ENCODE measurements around the gene KATNAL1.
"Not testable (repeated sequence)": the region's sequence is repeated elsewhere in the genome, so short reads cannot be mapped to it uniquely, and the experiment has no call there.

KATNAL1 gene

DNA sequence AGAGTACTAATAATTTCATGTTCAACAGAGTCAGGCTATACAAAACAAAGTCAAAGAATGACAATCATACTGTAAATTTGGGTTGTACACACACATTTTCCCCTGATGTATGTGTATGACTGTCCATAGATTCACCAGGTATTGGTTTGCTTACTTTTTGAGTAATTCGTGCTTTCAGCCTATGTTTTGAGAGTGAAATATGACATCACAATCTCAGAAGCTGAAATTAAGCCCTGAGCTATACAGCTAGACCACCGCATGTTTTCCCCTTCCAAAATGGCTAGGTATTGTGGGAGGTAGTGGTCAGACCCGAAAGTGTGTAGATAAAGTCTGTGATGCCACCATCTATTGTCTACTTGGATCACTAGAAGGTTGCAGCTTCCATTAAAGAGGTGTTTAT lies 102.8 kb downstream of the KATNAL1 start:
- no peak for DNase-seq

DNA sequence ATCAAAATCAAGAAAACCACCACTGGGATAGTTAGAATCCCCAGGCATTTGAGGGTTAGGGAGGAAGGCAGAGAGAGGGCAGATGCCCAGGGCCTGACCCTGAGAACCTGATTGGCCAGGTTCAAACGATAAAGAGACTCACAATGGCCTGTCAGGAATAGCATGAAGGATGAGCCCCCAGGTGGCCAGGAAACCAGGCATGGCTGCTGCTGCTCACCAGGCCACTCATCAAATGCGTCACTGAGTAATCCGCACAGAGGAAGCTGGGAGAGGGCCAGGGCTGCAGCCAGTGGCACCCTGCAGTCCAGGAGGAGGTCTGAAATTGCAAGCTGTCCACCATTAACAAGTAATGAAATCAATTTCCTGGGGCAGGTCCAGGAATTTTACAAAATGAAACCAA lies 111.3 kb downstream of the KATNAL1 start:
- no peak for DNase-seq

- no peak for DNase-seq
Observed at GRCh38 chr13:30194906-30195305, 112.4 kb downstream of the KATNAL1 start.

GRCh38 chr13:30193279-30194234 lies 113.8 kb downstream of the KATNAL1 start:
- DNase-seq = no peak

- no peak for DNase-seq
Observed at GRCh38 chr13:30192320-30193093, 114.8 kb downstream of the KATNAL1 start.

GRCh38 chr13:30191491-30192100 lies 115.8 kb downstream of the KATNAL1 start:
- DNase-seq = no peak

GRCh38 chr13:30186634-30187415 lies 120.5 kb downstream of the KATNAL1 start:
- DNase-seq = no peak

GRCh38 chr13:30181888-30182651 lies 125.3 kb downstream of the KATNAL1 start:
- no peak for DNase-seq

- DNase-seq = no peak
Observed at GRCh38 chr13:30179597-30180276, 127.6 kb downstream of the KATNAL1 start.

DNA sequence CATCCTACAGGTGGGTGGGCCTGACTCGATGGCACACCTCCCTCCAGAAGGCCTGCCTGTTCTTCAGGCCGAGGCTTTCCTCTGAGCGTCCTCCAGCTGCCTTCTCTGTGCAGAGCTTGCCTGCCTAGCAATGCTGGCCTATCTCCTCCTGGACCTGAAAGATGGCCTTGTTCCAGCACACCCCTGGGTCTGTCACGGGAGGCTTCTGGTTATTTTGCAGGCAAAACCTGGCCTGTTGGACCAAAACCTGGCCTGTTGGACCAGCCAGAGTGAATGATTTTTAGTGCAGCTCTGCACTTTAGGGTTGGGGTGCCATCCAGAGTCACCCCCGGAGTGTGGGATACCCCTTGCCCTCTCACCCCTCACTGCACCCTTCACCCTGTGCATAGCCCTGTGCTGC lies 128.4 kb downstream of the KATNAL1 start:
- no peak for DNase-seq

DNA sequence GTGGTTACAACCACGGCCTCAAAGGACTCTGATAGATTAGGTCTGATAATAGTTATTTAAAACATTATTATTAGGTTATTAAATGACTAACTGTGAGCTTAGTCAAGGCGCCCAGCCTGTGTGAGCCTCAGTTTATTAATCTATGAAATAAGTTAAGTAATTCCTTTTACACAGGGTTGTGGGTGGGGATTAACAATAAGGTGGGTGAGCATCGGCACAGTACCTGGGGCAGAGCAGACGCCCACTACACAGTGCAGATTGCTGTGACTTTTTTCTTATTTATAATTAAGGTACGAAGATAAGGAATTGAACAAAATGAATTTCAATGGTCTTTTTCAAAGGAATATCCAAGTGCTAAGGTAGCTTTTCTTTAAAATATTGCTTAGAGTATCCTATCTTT lies 132.2 kb downstream of the KATNAL1 start:
- no peak for DNase-seq

DNA sequence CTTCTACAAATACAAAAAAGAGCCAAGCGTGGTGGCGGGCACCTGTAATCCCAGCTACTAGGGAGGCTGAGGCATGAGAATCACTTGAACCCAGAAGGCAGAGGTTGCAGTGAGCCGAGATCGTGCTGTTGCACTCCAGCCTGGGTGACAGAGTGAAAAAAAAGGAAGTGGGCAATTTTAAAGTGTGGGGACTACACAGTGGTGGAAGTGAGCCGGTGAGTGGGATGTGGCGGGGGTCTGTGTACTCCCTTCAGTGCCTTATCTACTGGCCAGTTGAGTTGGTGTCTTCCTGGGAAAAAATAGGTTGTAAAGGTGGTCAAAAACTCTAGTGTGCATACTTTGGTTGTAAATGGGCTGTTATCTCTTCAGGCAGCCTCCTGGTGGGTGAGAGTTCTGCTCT lies 133.1 kb downstream of the KATNAL1 start:
- not testable (repeated sequence) for DNase-seq

DNA sequence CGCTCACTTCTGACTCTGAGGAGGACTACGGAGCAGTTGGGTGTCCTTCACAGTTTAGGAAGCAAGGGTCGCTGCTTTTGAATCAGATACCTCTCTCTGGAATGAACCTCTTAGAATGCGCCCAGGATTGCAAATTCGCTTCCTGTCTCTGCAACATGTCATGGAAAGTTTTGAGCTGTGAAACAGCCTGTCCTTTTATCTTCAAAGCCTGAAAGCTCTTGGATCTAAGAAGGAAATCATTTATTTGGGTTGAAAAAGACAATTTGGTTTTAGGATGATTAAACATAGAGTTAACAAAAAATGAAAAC lies 134.1 kb downstream of the KATNAL1 start:
- DNase-seq = no peak

DNA sequence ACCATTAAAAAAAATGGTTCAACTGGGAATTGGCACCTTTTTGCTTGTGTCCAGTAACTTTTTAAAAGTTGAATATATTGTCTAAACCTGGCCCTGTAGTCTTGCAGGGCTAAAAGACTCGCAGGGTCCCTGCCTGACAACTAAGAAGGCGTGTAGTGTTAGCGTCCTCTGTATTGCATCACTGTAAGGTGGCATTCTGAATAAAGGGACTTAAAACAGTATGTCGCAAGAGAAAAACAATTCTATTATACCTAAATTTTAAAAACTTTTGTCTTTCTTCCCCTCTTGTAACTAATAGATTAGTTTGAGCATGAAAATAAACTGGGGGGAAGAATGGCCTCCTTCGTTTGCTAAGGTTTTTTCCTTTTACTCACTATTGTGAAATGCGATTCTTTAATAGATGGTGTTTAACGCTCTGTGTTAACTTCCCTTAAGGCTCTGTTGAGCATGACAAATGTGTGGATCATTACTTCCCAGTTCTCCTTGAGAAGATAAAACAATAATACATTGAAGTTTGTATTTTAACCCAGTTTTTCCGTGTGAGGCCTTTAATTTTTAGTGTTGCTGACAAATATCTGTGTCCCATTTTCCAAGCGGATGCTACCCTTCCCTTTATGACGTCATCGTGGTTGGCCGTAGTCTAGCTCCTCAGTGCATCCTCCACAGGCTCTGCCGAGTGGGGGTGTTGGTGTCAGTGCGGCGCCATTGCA lies 134.6 kb downstream of the KATNAL1 start:
- DNase-seq = no peak

- DNase-seq = no peak
Observed at GRCh38 chr13:30170569-30170968, 136.8 kb downstream of the KATNAL1 start.

- DNase-seq = no peak
Observed at GRCh38 chr13:30169442-30169841, 137.9 kb downstream of the KATNAL1 start.

- DNase-seq = no peak
Observed at GRCh38 chr13:30165796-30166195, 141.6 kb downstream of the KATNAL1 start.

DNA sequence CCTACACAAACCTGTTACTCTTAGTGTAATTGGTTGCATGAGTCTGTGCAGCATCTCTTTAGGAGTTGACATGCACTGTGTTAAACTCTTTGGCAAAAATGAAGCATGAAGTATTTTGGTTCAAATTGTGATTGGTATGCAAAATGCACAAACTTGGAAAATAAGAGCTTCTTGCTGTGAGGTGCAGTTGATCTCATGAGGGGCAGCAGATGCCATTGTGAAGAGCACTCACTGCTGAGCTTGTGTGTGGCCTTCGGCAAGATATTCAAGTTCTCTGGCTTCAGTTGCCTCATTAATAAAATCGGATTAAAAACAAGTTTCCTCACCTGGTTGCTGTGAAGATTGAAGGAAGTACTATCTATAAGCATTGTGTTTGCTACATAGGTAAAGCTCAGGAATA lies 142.3 kb downstream of the KATNAL1 start:
- no peak for DNase-seq

- DNase-seq = no peak
Observed at GRCh38 chr13:30164146-30164545, 143.2 kb downstream of the KATNAL1 start.

- no peak for DNase-seq
Observed at GRCh38 chr13:30163441-30163840, 143.9 kb downstream of the KATNAL1 start.

- no peak for DNase-seq
Observed at GRCh38 chr13:30159446-30159839, 147.9 kb downstream of the KATNAL1 start.
